GM12878 (cell line): ENCODE data around the gene NHERF1. TPM values are rescaled to one million over a fixed set of nuclear protein-coding genes. Genes with fewer than 3 reads are reported as not detected.

ENCODE experiments used
- ATAC-seq: fragments of 200-7000 bp; cut with Tn5 transposase; 3 replicates; pipeline ENCODE4 v1.9.1; 2020; ENCODE audit warnings: mild to moderate bottlenecking, moderate library complexity
- BruUV-seq: library from RNA; stranded (reverse); fragments of 400-500 nt; replicated peaks from 2 replicates; lab custom pipeline; 2021; lab: Mats Ljungman, UMichigan
- CTCF ChIA-PET: fragments of 300-600 bp; sonication (Branson Sonifier 250); formaldehyde crosslinking; extraction: SDS; loops from one replicate; lab custom pipeline; 2021; ENCODE audit warnings: inconsistent platforms; lab: Yijun Ruan, JAX
- POLR2A ChIA-PET: fragments of 350-600 bp; formaldehyde crosslinking; extraction: SDS; loops from one replicate; lab custom pipeline; 2021; ENCODE audit warnings: inconsistent platforms; lab: Charles Lee
- RAD21 ChIA-PET: fragments of 300-600 bp; sonication (Branson Sonifier 250); formaldehyde crosslinking; loops from one replicate; lab custom pipeline; 2023; ENCODE audit warnings: antibody characterized with exemption; ENCODE audit not compliant: unreplicated experiment; lab: Charles Lee
- SMC1A ChIA-PET: fragments of 300-600 bp; sonication (Branson Sonifier 250); formaldehyde crosslinking; loops from one replicate; lab custom pipeline; 2023; ENCODE audit not compliant: unreplicated experiment, uncharacterized antibody; lab: Charles Lee
- DNase-seq: peaks from one replicate; pipeline ENCODE4 v3.0.0-alpha.2; 2011; ENCODE audit warnings: low read depth, low spot score
- FAIRE-seq: peaks from 3 replicates; lab custom pipeline; 2011; peaks lifted over from hg19 to GRCh38; lab: Jason Lieb, UNC
- H2AFZ ChIP-seq: 2 replicates; pipeline ENCODE4 v1.6.0; 2011; ENCODE audit warnings: low read depth, low read length, control low read depth; ENCODE audit not compliant: control insufficient read depth
- H3K27ac ChIP-seq: 2 replicates; pipeline ENCODE4 v1.5.1; 2011; ENCODE audit warnings: control low read depth; ENCODE audit not compliant: control insufficient read depth, insufficient read depth
- H3K27me3 ChIP-seq, 2 experiments: replicated peaks in 1 of 2; 2 replicates each; pipeline versions ENCODE4 v1.6.0 to v1.6.1; 2011; ENCODE audit warnings: low read length in 1 of 2; ENCODE audit not compliant: control insufficient read depth in 2 of 2, insufficient read depth in 2 of 2
- H3K36me3 ChIP-seq, 2 experiments: 2 replicates each; pipeline ENCODE4 v1.5.1; 2011; ENCODE audit warnings: low read length in 1 of 2; ENCODE audit not compliant: control insufficient read depth in 2 of 2, insufficient read depth in 2 of 2
- H3K4me1 ChIP-seq: 2 replicates; pipeline ENCODE4 v1.6.1; 2011; ENCODE audit warnings: mild to moderate bottlenecking, low read length, moderate library complexity, mixed read lengths; ENCODE audit not compliant: control insufficient read depth, insufficient read depth
- H3K4me2 ChIP-seq: 2 replicates; pipeline ENCODE4 v1.6.0; 2011; ENCODE audit warnings: control low read depth; ENCODE audit not compliant: control insufficient read depth, insufficient read depth
- H3K4me3 ChIP-seq: fragments of 200-600 bp; sonication (generic); 2 replicates; pipeline ENCODE4 v1.5.1; 2016
- H3K79me2 ChIP-seq: 2 replicates; pipeline ENCODE4 v1.6.0; 2011; ENCODE audit warnings: low read length; ENCODE audit not compliant: control insufficient read depth, insufficient read depth
- H3K9ac ChIP-seq: 2 replicates; pipeline ENCODE4 v1.8.0; 2011; ENCODE audit warnings: low read length, control low read depth, mixed read lengths; ENCODE audit not compliant: control insufficient read depth, insufficient read depth
- H3K9me3 ChIP-seq: replicated peaks from 3 replicates; pipeline ENCODE4 v1.5.1; 2011; ENCODE audit warnings: mild to moderate bottlenecking, low read length; ENCODE audit not compliant: control insufficient read depth, insufficient read depth
- H4K20me1 ChIP-seq: 2 replicates; pipeline ENCODE4 v1.6.0; 2011; ENCODE audit not compliant: control insufficient read depth, insufficient read depth
- ATF7 ChIP-seq: fragments of 450-650 bp; IDR thresholded peaks from 2 replicates; pipeline ENCODE4 v1.6.1; 2016; ENCODE audit warnings: low read depth, mild to moderate bottlenecking
- BCL11A ChIP-seq: IDR thresholded peaks from 2 replicates; pipeline ENCODE4 v1.6.1; 2011; ENCODE audit warnings: low read depth, low read length
- CBFB ChIP-seq: IDR thresholded peaks from 2 replicates; pipeline ENCODE4 v1.6.1; 2016; ENCODE audit warnings: antibody characterized with exemption, low read depth
- CTCF ChIP-seq, 3 experiments: IDR thresholded peaks in 2 of 3; conservative IDR thresholded peaks in 1 of 3; 2 replicates each; pipeline ENCODE4 v1.5.1; 2011; ENCODE audit warnings: low read depth in 3 of 3, low read length in 3 of 3, mild to moderate bottlenecking in 3 of 3, control low read depth in 2 of 3, moderate library complexity in 2 of 3, inconsistent platforms in 1 of 3, mixed read lengths in 1 of 3; ENCODE audit not compliant: control insufficient read depth in 2 of 3, insufficient read depth in 1 of 3; ENCODE audit errors: extremely low read depth in 1 of 3
- EED ChIP-seq: sonication (generic); IDR thresholded peaks from 2 replicates; pipeline ENCODE4 v1.6.1; 2016; ENCODE audit warnings: antibody characterized with exemption, low read depth
- MYC ChIP-seq: IDR thresholded peaks from 2 replicates; pipeline ENCODE4 v1.6.1; 2011; ENCODE audit warnings: mild to moderate bottlenecking, low read length, moderate library complexity, inconsistent platforms; ENCODE audit not compliant: insufficient read depth, insufficient replicate concordance, insufficient read length, severe bottlenecking
- NBN ChIP-seq: fragments of 450-650 bp; IDR thresholded peaks from 2 replicates; pipeline ENCODE4 v1.6.1; 2016
- NFXL1 ChIP-seq: fragments of 450-650 bp; IDR thresholded peaks from 2 replicates; pipeline ENCODE4 v1.6.1; 2017; ENCODE audit warnings: antibody characterized with exemption, mild to moderate bottlenecking, borderline replicate concordance
- NR2C2 ChIP-seq: IDR thresholded peaks from 2 replicates; pipeline ENCODE4 v1.6.1; 2011; ENCODE audit warnings: borderline replicate concordance, low read depth; ENCODE audit not compliant: control insufficient read depth, insufficient read length
- RB1 ChIP-seq: fragments of 450-650 bp; formaldehyde crosslinking; IDR thresholded peaks from 2 replicates; pipeline ENCODE4 v1.6.1; 2017; ENCODE audit warnings: mild to moderate bottlenecking, borderline replicate concordance
- RFX5 ChIP-seq: IDR thresholded peaks from 2 replicates; pipeline ENCODE4 v1.6.1; 2011; ENCODE audit warnings: low read depth, low read length, improper control_type of control experiment
- SMAD1 ChIP-seq: fragments of 450-650 bp; IDR thresholded peaks from 2 replicates; pipeline ENCODE4 v1.6.1; 2018; ENCODE audit warnings: mild to moderate bottlenecking, low read depth; ENCODE audit not compliant: partially characterized antibody
- SREBF1 ChIP-seq: IDR thresholded peaks from 2 replicates; pipeline ENCODE4 v1.6.1; 2012; ENCODE audit warnings: mild to moderate bottlenecking, low read length
- WRNIP1 ChIP-seq: IDR thresholded peaks from 2 replicates; pipeline ENCODE4 v1.6.1; 2011; ENCODE audit warnings: low read depth, low read length, improper control_type of control experiment, borderline replicate concordance
- ZNF217 ChIP-seq: fragments of 450-650 bp; IDR thresholded peaks from 2 replicates; pipeline ENCODE4 v1.6.1; 2017; ENCODE audit warnings: antibody characterized with exemption, mild to moderate bottlenecking
- ZNF274 ChIP-seq: IDR thresholded peaks from one replicate; pipeline ENCODE4 v1.8.0; 2011; ENCODE audit not compliant: insufficient read length, insufficient read depth
- WGBS: methylation state at CpG from one replicate; pipeline ENCODE4 v1.1.6; 2016; ENCODE audit warnings: low lambda C conversion rate; ENCODE audit not compliant: insufficient replicate concordance, insufficient coverage; ENCODE audit errors: missing lambda C conversion rate; 5-methylcytosine and 5-hydroxymethylcytosine counted together
- in situ Hi-C: fragments of 300-500 bp; cut with MboI; formaldehyde crosslinking; loops from 9 replicates; pipeline ENCODE4 v1.14.3; 2018; ENCODE audit warnings: mixed read lengths
- intact Hi-C: fragments of 100-400 bp; cut with micrococcal nuclease; formaldehyde crosslinking; loops from one replicate; pipeline ENCODE4 v1.14.2; 2022; ENCODE audit not compliant: unreplicated experiment
- polyA plus RNA-seq, 11 experiments: library from polyadenylated mRNA; depleted of rRNA in 4 of 11; unstranded in 6 of 11; stranded (reverse) in 5 of 11; fragments of >200 nt; fragmentation: Nextera tagmentation in 4 of 11; fragmentation: Illumina TruSeq in 1 of 11; extraction: Ambion mirVana in 4 of 11; extraction: Trizol in 1 of 11; gene quantifications; 1 replicate in 1 of 11; 2 replicates in 10 of 11; pipeline versions ENCODE4 v1.2.1 to v1.2.3, GENCODE V29; 2011 to 2016; ENCODE audit warnings: inconsistent platforms in 2 of 11, missing spikeins in 2 of 11, low read depth in 1 of 11
- total RNA-seq, 4 experiments: library from RNA; depleted of rRNA in 3 of 4; stranded (reverse); fragments of >200 nt in 3 of 4; fragmentation: Illumina TruSeq in 1 of 4; extraction: Trizol in 1 of 4; gene quantifications; 2 replicates each; pipeline versions ENCODE4 v1.2.1 to v1.2.3, GENCODE V29; 2013 to 2021

NHERF1 gene
- total and polyA plus RNA-seq, 10 of the 15 experiments (the other 5 are each of a cell fraction or from before 2014, with no cell fraction given) = 13.4 to 61.6 (median 39.0) TPM

GRCh38 chr17:74796866-74797265 lies 48.4 kb downstream of the NHERF1 start:
- Histone ChIP-seq H3K4me3 (no peak overlapping the region), H2AFZ (no peak overlapping the region), H3K4me2 (no peak overlapping the region), H3K4me1 (no peaks in the 10 kb centered on the region), H3K27me3 (no peaks in the 10 kb centered on the region), H3K79me2 (no peaks in the 10 kb centered on the region), H4K20me1 (no peaks in the 10 kb centered on the region)
- intact Hi-C loops = no loop called here
- ChIA-PET CTCF (no interaction called here), RAD21 (no interaction called here)
- FAIRE-seq = no peak
- TF ChIP-seq ZNF217 (no peak), BCL11A (no peak), RFX5 (no peak), ATF7 (no peak), RB1 (no peak), NBN (no peak), NFXL1 (no peak), SREBF1 (no peak), CBFB (no peak)
- TF ChIP-seq, all 136 proteins: peak for 0
- BruUV-seq = no TSS peak
- Histone ChIP-seq H3K36me3 (peaks cover 4 to 6% of the 10 kb centered on the region in 2 experiments; a peak in 3 of 4 replicates), H3K9ac (no peak overlapping the region), H3K9me3 (no peaks in the 10 kb centered on the region), H3K27ac (no peak overlapping the region)
- 96% methylated on average over 6 of the region's 6 CpGs for WGBS
- in situ Hi-C loops = no loop called here
- DNase-seq (no peak), ATAC-seq (no peak)
- POLR2A ChIA-PET = no interaction called here
- SMC1A ChIA-PET = no interaction called here

- intact Hi-C loops = no loop called here
- Histone ChIP-seq H3K9me3 (no peaks in the 10 kb centered on the region), H3K79me2 (no peaks in the 10 kb centered on the region), H3K36me3 (peaks cover 4 to 6% of the 10 kb centered on the region in 2 experiments; a peak in 3 of 4 replicates), H3K4me3 (no peak overlapping the region), H3K9ac (no peak overlapping the region), H3K27me3 (no peaks in the 10 kb centered on the region), H2AFZ (no peak overlapping the region), H3K4me1 (no peaks in the 10 kb centered on the region), H3K4me2 (no peak overlapping the region), H3K27ac (no peak overlapping the region), H4K20me1 (no peaks in the 10 kb centered on the region)
- TF ChIP-seq SMAD1 (no peak), WRNIP1 (no peak), ZNF274 (no peak), CTCF (IDR thresholded peaks at IDR 0.05 in 2 of 3, conservative IDR thresholded peaks at IDR 0.05 in 1 of 3; ENCODE audit: control insufficient read depth in 2 of 3, extremely low read depth in 1 of 3, insufficient read depth in 1 of 3, low read depth in 3 of 3, low read length in 3 of 3) (no peak), EED (no peak), NR2C2 (no peak), MYC (no peak)
- ChIA-PET POLR2A (no interaction called here), CTCF (interaction anchor here (1.0 kb wide), 1 partner anchor 60 kb away, joined by 3 read pairs; no protein-coding TSS in a partner anchor), RAD21 (no interaction called here), SMC1A (no interaction called here)
- in situ Hi-C loops = no loop called here
- no peak for FAIRE-seq
- BruUV-seq = no TSS peak
- no peak for ATAC-seq
- WGBS = 87% methylated on average over 4 of the region's 4 CpGs
- no peak for DNase-seq
Measured at GRCh38 chr17:74797824-74798223, 49.4 kb downstream of the NHERF1 start.
